ENCODE results near the gene SBNO1.

Gene SBNO1

DNA sequence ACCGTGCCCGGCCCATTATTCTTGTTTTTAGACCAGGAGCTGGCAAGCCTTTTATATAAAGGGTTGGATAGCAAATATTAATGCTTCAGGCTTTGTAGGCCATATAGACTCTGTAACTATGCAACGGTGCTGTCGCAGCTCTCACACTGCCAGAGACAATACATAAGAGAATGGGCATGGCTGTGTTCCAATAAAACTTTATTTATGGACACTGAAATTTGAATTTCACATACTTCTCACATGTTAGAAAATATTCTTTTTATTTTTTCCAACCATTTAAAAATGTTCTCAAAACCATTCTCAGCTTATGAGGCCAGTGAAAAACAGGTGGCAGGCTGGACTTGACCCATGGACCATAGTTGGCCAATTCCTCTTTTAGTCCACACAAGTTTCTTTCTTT lies 80.0 kb downstream of the SBNO1 start:
- H3K9me2 ChIP-seq (replicated peaks; ENCODE audit: low read depth, low read length): no peaks in the 10 kb centered on the region
- no peak overlapping the region for H2AFZ ChIP-seq (ENCODE audit: low read length)
- H3K4me2 ChIP-seq (ENCODE audit: low read depth, low read length, poor library complexity, severe bottlenecking): no peak overlapping the region

DNA sequence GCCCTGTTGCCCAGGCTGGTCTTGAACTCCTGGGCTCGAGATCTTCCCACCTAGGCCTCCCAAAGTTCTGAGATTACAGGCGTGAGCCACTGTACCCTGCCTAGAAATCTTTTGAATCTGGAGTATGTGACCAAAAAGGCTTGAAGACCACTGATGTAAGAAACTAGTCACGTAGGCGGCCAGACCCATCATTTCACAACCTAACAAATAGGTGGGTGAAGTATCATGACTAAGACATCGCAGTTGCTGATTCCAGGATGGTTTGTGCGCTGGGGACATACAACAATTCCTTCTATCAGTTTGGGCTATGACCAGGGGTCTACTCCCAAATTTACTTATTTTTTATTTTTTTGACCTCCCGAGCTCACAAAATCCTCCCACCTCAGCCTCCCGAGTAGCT lies 81.2 kb downstream of the SBNO1 start:
- H3K4me1 ChIP-seq (ENCODE audit: insufficient read depth, low read length, poor library complexity, severe bottlenecking): no peaks in the 10 kb centered on the region
- H3K36me3 ChIP-seq (ENCODE audit: insufficient read depth, low read length): no peaks in the 10 kb centered on the region
- no peak overlapping the region for H2AFZ ChIP-seq (ENCODE audit: low read length)
- H3K79me2 ChIP-seq (ENCODE audit: insufficient read depth, low read length): no peaks in the 10 kb centered on the region
- TF ChIP-seq CTCF (conservative IDR thresholded peaks at IDR 0.05; ENCODE audit: low read length): no peak
- TF ChIP-seq EZH2phosphoT487 (IDR thresholded peaks at IDR 0.05; ENCODE audit: borderline replicate concordance): no peak
- H3K9me3 ChIP-seq (ENCODE audit: insufficient read depth, low read depth, low read length): no peaks in the 10 kb centered on the region
- H3K9ac ChIP-seq (ENCODE audit: low read depth, low read length, poor library complexity, severe bottlenecking): no peak overlapping the region
- H3K27me3 ChIP-seq (ENCODE audit: insufficient read depth, low read length, poor library complexity, severe bottlenecking): no peaks in the 10 kb centered on the region
- no peaks in the 10 kb centered on the region for H4K20me1 ChIP-seq (ENCODE audit: insufficient read depth, low read length, poor library complexity, severe bottlenecking)
- H3K9me2 ChIP-seq (replicated peaks; ENCODE audit: low read depth, low read length): no peaks in the 10 kb centered on the region
- H3K4me3 ChIP-seq (ENCODE audit: low read length, poor library complexity, severe bottlenecking): no peak overlapping the region
- H3F3A ChIP-seq (ENCODE audit: low read depth): no peaks in the 10 kb centered on the region
- H3K4me2 ChIP-seq (ENCODE audit: low read depth, low read length, poor library complexity, severe bottlenecking): no peak overlapping the region

More for the DNA sequence above, 80.0 kb downstream of the SBNO1 start:
- Histone ChIP-seq H3K4me3 (ENCODE audit: low read length, poor library complexity, severe bottlenecking) (no peak overlapping the region), H3K4me1 (ENCODE audit: insufficient read depth, low read length, poor library complexity, severe bottlenecking) (no peaks in the 10 kb centered on the region), H3K9me3 (ENCODE audit: insufficient read depth, low read depth, low read length) (no peaks in the 10 kb centered on the region), H3K27me3 (ENCODE audit: insufficient read depth, low read length, poor library complexity, severe bottlenecking) (no peaks in the 10 kb centered on the region), H3K79me2 (ENCODE audit: insufficient read depth, low read length) (no peaks in the 10 kb centered on the region), H3K36me3 (ENCODE audit: insufficient read depth, low read length) (no peaks in the 10 kb centered on the region), H3F3A (ENCODE audit: low read depth) (no peaks in the 10 kb centered on the region), H3K9ac (ENCODE audit: low read depth, low read length, poor library complexity, severe bottlenecking) (no peak overlapping the region), H4K20me1 (ENCODE audit: insufficient read depth, low read length, poor library complexity, severe bottlenecking) (no peaks in the 10 kb centered on the region)
- no peak for TF ChIP-seq EZH2phosphoT487 (IDR thresholded peaks at IDR 0.05; ENCODE audit: borderline replicate concordance)
- no peak for TF ChIP-seq CTCF (conservative IDR thresholded peaks at IDR 0.05; ENCODE audit: low read length)

- no peaks in the 10 kb centered on the region for H3F3A ChIP-seq (ENCODE audit: low read depth)
- H3K79me2 ChIP-seq (ENCODE audit: insufficient read depth, low read length): no peaks in the 10 kb centered on the region
- no peaks in the 10 kb centered on the region for H3K9me2 ChIP-seq (replicated peaks; ENCODE audit: low read depth, low read length)
- H3K27me3 ChIP-seq (ENCODE audit: insufficient read depth, low read length, poor library complexity, severe bottlenecking): no peaks in the 10 kb centered on the region
- TF ChIP-seq CTCF (conservative IDR thresholded peaks at IDR 0.05; ENCODE audit: low read length) (no peak), EZH2phosphoT487 (IDR thresholded peaks at IDR 0.05; ENCODE audit: borderline replicate concordance) (no peak)
- H3K36me3 ChIP-seq (ENCODE audit: insufficient read depth, low read length): no peaks in the 10 kb centered on the region
- H3K4me1 ChIP-seq (ENCODE audit: insufficient read depth, low read length, poor library complexity, severe bottlenecking): no peaks in the 10 kb centered on the region
- no peak overlapping the region for H2AFZ ChIP-seq (ENCODE audit: low read length)
- no peak overlapping the region for H3K9ac ChIP-seq (ENCODE audit: low read depth, low read length, poor library complexity, severe bottlenecking)
- H3K9me3 ChIP-seq (ENCODE audit: insufficient read depth, low read depth, low read length): no peaks in the 10 kb centered on the region
- no peaks in the 10 kb centered on the region for H4K20me1 ChIP-seq (ENCODE audit: insufficient read depth, low read length, poor library complexity, severe bottlenecking)
- no peak overlapping the region for H3K4me2 ChIP-seq (ENCODE audit: low read depth, low read length, poor library complexity, severe bottlenecking)
- no peak overlapping the region for H3K4me3 ChIP-seq (ENCODE audit: low read length, poor library complexity, severe bottlenecking)
Measured at GRCh38 chr12:123282111-123282510, 82.5 kb downstream of the SBNO1 start.

All from Loucy (cell line).